ENCODE measurements around the gene SHMT1.
A peak's percentile ranks its signal among the peaks of the same experiment; 100 is the strongest.
"Not testable (repeated sequence)": the region's sequence is repeated elsewhere in the genome, so short reads cannot be mapped to it uniquely, and the experiment has no call there.

SHMT1 gene

DNA sequence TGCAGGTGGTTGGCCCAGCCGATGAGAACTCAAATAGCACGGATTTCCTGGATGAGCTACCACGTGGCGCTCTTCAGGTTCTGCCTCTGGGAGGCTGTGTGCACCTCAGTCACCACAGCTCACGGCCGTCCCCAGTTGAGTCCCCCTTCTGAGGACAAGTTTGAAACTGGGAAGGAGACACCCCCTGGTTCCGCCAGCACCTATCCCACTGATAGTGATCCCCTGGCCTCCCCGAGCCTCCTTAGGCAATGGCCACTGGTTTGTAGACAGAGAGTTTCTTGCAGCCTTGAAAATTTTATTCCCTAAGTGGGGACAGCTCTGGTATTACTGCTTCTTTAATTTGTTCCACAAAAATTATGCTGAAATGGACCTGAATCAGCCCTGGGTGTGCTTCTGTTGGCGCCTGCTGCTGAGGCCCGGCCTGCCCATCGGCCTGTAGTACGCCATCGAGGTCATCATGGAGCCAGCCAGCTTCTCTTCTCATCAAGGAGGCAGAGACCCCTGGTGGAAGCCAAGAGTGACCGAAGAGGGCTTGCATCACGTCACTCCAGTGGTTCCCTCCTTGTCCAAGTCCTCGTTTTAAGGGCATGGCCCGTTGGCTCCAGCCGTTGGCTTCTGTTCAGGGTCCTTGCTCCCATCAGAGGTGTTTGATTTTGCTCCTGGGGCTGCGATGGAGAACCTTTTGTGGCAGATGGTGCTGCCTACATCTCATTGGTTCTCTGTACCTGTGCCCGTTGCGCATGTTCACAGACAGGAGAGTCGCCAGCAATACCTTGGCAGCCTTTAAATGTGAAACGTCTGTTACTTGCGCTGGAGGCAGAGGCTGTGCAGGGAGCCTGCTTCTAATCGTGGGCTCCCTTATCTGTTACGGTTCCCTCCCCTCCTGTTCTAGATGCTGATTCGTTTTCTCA is 39.0 kb downstream of the SHMT1 start:
- no peak for DNase-seq

DNA sequence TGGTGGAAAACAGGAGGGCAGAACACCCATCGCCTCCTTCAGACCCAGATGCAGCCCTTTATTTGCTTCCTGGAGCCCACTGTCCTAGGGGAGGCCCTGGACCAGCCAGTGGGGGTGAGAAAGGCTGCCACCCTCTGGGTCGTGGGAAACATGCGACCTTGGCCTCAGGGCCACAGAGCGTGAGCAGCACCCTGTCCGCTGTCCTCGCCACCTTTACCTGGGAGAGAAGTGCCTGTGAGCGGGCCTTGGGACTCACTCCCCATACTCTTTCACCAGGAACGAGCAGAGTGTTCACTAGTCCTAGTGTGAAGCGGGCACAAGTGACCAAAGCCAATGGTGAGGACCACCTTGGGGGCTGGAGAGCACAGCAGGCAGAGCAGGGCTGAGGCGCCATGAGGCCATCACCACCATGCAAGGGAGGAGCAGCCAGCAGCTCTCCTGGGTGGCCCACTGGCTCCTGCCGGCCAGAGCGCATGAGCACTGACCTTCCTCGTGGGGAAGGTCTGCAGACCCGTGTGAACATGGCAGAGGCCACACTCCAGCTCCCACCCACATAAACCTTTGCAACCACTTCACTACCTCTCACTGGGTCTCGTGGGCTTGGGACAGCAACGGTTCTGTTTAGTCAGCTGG is 39.7 kb downstream of the SHMT1 start:
- no peak for DNase-seq

DNA sequence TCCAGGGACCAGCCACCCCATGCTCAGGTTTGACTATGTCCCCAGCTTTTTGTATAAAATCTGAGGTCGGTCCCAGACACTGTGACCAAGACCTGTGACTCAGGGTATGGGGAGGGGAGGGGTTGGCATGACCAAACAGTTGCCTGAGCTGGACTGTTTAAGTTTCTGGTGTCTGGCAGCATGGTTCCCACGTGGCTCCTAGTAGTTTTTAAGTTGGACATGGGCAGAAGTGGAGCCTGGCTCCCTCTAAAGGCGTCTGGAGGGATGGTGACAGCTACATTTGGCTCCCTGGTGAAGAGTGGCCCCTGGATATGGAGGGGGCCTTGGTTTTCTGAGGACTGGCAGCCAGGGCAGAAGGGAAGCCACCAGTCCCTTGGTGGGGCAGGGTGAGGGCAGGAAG is 40.3 kb downstream of the SHMT1 start:
- no peak for DNase-seq

DNA sequence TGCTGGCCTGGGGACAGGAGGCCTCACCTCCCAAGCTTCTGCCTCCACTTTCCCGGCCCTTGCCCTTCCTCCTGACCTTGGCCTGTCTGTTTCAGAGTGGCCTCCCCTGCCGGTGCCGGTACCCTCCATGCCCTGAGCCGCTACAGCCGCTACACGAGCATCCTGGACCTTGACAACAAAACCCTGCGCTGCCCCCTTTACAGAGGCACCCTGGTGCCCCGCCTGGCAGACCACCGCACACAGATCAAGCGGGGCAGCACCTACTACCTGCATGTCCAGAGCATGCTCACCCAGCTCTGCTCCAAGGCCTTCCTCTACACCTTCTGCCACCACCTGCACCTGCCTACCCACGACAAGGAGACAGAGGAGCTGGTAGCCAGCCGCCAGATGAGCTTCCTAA is 40.8 kb downstream of the SHMT1 start:
- no peak for DNase-seq

DNA sequence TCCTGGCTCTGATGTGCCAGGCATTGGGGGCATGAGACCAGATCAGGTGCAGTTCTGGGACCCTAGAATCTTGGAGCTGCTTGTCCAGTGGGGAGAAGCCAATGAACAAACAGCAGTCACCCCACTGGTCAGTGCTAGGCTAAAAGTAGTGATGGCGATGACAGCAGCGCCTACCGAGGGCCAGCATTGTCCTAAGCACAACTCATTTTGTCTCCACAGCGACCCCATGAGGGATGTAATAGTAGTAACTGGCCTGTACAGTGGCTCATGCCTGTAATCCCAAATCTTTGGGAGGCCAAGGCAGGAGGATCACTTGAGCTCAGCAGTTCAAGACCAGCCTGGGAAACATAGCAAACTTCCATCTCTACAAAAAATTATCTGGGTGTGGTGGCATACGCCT is 42.0 kb downstream of the SHMT1 start:
- no peak for DNase-seq

DNA sequence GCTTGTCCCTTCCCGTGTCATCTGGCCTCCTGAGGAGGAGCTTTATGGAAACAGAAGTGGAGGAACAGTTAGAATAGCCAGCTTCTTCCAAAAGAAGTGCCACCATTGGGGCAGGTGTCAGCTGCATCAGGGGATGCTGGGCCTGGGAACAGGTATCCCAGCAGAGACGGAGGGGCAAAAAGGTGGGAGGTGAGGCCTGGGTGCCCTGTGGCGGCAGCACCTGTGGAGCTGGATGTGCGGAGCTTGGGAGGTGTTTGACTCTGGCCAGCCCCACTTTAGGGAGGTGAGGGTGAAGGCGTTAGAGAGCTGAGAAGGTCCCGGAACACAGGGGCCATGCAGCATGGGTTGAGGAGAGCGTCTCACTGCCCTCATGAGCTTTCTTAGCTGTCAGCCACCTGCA is 43.0 kb downstream of the SHMT1 start:
- DNase-seq, result no peak

DNA sequence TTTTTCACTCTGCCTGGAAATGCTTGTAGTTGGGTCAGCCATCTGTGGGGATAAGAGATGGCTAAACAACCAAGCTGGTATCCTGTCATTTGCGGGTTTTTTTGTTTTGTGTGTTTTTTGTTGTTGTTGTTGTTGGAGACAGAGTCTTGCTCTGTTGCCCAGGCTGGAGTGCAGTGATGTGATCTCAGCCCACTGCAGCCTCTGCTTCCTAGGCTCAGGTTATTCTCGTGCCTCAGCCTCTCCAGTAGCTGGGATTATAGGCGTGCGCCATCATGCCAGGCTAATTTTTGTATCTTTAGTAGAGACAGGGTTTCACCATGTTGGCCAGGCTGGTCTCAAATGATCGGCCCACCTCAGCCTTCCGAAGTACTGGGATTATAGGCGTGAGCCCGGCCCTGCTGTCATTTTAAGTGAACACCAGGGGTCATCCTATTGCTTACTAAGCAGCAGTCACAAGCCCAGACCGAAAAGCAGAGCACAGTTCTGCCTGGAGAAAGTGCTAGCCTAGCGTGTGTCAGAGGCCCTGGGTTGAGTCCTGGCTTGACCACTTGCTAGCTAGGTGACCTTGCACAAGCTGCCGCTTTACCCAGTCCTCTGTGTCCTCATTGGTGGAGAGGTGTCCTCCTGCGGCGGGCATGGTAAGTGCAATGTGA is 43.6 kb downstream of the SHMT1 start:
- DNase-seq, result peak; percentile 48

DNA sequence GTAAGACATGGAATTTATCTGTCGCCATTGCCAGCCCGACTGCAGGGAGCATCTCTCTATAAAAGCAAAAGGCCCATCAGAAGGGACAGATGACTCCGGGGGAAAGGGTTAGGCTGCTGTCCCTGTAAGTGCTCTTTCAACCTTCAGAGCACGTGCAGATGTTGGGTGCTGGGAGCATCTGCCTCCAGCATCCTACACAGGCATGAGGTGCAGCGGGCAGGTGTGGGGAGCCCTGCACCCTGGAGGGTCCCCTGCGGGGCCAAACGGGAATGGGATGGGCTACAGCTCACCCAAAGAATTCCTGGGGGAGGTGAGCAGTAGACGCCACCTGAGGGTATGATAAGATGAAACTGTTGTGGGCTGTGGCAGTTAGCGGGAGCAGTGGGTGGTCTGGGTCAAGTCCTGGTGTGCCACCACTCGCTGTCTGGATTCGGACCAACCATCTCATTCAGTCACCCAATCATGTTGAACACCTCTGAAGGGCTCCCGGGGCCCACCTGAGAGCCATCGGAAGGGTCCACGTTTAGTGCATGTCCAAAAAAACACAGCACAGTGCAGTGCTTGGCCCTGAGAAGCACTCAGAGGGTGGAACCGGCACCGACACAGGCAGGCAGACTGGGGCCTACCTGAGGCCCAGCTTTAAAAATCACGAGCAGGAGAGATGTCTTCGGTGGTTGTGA is 44.4 kb downstream of the SHMT1 start:
- no peak for DNase-seq

DNA sequence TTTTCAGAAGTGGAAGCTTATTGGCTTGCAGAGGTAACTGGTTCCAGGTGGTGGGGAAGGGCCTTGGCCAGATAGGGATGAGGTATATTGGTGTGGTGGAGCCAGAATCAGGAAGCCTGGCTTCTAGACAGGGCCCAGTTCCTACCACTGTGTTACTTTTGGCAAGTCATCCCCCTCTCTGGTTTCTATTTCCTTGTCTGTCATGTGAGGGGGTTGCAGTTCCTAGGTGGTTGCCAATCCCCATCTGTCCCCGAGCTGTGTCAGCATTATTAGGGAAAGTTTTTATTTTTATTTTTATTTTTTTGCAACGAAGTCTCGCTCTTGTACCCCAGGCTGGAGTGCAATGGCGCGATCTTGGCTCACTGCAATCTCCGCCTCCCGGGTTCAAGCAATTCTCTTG is 45.2 kb downstream of the SHMT1 start:
- DNase-seq, result no peak

DNA sequence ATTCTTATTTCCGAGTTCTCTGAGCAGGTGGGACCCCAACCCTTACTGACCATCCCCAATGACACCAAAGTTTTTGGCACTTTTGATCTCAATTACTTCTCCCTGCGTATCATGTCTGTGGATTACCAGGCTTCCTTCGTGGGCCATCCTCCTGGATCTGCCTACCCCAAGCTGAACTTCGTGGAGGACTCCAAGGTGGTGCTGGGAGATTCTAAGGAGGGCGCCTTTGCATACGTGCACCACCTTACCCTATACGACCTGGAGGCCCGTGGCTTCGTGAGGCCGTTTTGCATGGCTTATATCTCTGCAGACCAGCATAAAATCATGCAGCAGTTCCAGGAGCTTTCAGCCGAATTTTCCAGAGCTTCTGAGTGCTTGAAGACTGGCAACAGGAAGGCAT is 47.4 kb downstream of the SHMT1 start:
- DNase-seq, result no peak

DNA sequence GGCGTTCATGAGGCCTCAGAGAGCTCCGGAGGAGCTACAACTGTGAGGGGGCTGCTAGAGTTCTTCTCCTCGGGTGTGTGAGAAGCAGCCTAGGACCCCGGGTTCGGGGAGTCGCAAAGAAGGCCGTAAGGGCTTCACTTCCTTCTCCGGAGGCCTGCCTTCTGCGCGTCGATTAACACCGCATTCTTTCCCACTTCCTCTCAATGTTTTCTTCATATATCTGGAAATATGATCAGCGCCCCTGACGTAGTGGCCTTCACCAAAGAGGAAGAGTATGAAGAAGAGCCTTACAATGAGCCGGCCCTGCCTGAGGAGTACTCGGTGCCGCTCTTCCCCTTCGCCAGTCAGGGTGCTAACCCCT is 47.8 kb downstream of the SHMT1 start:
- no peak for DNase-seq

DNA sequence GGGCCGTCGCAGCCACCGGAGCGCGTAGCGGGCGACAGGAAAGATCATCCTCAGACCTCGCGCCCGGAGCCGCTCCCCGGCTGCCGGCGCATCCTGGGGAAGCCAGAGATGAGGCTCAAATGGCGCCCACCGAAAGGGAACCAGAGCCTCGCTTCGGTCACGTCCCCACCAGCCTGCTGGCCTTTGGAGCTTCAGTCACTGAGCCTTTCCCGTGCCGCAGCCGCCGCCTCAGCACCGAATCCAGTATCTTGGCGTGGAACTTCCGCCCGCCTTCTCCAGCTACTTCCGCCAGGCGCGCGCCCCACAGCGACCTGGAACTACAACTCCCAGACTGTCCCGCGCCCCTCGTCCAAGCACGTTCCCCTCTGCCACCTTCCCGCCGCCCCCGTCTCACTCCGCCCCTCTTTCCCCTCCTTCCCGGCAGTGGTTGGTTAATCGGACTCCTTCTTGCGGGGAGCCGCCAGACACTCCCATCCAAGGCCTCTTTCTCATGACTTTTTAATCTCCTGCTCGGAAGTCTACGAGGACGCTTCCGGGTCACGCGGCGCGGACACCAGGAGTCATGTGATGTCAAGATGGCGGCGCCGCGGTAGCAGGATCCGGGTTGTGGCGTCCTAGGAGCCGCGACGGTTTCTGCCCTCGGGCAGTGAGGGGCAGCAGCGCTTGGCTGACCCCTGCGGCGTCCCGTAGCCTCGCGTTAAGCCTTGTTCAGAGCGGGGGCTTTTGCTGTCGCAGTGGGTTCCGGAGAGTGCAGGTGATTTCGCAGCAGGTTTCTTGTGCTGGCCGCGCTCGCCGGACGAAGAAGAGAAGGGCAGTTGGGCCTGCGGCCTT is 48.4 kb downstream of the SHMT1 start, which contains the start of the genes SMCR8 and TOP3A:
Gene SMCR8, plus strand, starts transcription at position 563 of the 831 bp plus-strand sequence. CDS start 497 bp downstream, outside the sequence.
Gene TOP3A, minus strand, starts transcription at position 264 of the 831 bp plus-strand sequence. Its CDS starts 216 bp downstream, at position 48.
- DNase-seq, result peak; percentile 98

DNA sequence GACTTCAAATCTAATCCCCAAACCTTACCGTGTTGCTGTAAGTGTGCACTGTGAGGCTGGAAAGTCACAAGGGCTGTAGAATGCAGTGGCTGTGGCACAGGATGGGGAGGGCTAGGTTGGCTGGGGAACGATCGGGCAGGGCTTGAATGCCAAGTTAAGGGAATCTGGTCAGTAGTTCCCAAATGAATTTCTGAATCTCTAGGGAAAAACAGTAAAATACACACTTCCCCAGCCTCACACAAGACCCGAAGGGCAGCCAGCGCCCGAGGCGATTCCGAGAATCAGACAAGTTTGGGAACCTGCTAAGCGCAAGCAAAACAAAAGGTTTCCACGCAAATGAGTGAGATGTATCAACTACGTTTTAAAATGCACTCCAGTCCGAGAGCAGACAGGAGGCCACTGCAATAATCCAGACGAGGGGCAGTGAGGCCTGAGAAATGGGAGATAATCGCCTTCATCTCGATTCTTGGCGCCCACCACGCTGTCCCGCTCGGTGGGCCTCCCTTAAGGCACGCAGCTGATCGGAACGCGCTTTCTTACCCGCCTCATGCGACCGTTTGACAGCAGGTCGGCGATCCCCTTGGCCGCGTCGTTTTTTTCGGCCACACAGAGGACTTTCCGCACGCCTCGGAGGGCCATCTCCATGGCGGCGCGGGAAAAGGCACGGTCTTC is 49.2 kb downstream of the SHMT1 start:
- no peak for DNase-seq

DNA sequence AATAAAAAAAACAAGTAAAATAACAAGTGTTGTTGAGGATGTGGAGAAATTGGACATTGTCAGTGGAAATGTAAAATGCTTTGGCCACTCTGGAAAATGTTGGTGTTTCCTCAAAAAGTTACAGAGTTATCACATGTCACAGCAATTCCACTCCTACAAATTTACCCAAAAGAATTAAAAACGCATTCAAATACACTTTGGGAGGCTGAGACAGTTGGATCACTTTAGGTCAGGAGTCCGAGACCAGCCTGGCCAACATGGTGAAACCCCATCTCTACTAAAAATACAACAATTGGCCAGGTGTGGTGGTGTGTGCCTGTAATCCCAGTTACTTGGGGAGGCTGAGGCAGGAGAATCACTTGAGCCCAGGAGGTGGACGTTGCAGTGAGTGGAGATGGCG is 54.1 kb downstream of the SHMT1 start:
- DNase-seq, result no peak

DNA sequence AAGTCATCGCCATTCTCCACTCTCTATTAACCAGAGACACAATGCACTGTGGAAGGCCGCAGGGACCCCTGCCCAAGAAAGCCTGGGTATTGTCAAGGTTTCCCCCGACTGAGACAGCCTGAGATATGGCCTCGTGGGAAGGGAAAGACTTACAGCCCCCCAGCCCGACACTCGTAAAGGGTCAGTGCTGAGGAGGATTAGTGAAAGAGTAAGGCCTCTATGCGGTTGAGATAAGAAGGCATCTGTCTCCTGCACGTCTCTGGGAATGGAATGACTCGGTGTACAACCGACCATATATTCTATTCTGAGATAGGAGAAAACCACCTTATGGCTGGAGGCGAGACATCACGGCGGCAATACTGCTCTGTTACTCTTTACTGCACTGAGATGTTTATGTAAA is 60.1 kb downstream of the SHMT1 start:
- DNase-seq, result not testable (repeated sequence)

DNA sequence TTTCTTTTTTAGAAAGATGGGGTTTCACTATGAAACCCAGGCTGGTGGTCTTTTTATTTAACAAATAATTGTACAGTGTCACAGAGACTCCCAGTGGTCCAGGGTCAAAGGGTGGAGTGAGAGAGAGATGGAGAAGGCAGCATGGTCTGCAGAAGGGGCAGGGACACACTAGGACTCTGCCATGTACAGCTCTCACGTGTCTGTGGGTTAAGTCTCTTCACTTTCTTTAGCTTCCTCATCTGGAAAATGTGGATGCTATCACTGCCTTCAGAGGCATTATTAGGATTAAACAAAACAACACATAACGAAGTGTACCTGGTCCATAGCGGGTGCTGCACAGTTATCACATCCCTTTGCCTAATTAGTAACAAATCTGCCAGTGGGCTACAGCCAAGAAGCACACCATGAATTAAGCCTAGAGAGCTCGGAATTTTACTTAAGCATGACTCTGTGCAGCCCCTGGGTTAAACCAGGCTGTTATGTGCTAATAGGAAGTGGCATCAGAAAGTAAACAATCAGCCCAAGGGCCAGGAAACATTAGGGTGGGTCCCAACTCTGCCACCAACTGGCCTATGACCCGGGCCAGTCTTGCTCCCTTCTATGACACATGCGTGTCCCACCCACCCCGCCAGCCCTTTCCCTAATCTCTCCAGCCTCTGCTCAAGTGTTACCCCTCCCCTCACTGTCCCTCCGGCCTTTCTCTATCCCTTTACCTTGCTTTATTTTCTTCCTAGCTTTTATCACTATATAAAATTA is 62.4 kb downstream of the SHMT1 start:
- no peak for DNase-seq

DNA sequence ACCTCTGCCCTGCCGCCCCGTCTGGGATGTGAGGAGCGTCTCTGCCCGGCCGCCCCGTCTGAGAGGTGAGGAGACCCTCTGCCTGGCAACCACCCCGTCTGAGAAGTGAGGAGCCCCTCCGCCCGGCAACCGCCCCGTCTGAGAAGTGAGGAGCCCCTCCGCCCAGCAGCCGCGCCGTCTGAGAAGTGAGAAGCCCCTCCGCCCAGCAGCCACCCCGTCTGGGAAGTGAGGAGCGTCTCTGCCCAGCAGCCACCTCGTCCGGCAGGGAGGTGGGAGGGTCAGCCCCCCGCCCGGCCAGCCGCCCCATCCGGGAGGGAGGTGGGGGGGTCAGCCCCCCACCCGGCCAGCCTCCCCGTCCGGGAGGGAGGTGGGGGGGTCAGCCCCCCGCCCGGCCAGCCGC is 65.3 kb downstream of the SHMT1 start:
- DNase-seq, result not testable (repeated sequence)

DNA sequence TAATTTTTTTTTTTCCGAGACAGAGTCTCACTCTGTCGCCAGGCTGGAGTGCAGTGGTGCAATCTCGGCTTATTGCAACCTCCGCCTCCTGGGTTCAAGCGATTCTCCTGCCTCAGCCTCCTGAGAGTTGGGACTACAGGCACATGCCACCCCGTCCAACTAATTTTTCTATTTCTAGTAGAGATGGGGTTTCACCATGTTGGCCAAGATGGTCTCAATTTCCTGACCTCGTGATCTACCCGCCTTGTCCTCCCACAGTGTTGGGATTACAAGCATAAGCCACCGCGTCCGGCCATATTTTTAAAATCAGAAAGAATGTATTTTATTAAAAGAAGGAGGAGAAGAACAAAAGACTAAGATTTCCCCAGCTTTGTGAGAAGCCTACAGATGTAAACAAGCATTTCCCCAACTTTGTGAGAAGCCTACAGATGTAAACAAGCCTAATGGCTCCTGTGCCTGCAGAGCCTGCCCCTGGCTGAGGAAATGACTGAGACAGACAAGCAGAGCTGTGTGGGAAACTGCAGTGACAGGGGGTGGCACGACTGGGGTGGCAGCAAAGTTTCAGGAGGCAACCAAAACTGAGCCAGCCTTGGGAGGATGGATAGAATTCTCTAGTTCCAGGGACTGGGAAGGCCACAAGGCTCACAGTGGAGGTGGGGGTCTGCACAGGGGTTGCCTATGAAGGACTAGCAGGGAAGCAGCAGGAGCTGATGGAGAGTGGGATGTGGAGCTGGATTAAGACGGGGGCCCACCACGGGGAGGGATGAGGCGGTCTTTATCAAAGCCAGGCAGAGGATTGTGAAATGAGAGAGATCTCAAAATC is 71.4 kb downstream of the SHMT1 start:
- DNase-seq, result no peak

DNA sequence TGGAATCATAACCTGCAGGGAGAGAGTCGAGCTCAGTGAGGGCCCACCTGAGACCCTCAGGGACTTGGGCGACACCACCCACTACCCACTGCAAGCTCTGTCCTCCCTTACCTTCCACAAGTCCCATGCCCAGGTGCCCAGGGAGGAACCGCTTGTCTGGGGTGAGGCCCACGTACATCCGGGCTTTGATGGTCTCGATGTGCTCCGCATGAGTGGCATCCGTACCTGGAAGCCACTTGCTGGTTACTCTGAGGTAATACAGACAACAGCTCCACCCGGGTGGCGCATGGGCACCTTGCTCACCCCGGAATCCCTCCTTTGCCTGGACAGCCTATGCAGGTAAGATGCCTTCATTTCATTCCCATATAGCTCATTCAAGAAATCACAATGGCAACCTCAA is 78.1 kb downstream of the SHMT1 start:
- no peak for DNase-seq

DNA sequence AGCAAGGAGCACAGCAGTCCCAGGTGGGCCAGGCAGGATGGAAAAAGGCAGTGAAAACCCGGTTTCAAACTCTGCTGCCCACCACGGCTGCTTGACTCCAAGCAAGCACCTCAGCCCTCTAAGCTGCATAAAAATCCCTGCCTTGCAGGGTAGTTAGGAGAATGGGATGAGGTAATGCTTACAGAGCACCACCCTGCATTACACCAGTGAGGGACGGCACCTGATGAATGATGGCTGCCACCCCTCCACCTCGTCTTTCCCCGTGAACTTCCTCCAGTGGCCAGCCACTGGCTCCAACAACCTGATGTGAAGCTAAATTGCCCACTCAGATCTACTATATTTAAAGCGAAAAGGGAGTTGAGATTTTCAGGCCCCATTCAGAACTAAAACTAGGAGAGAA is 81.6 kb downstream of the SHMT1 start:
- DNase-seq, result no peak
